MM.1S (cell line): Measurements from ENCODE around the gene MPZL2.

ENCODE experiments used
- EZH2 ChIP-seq: fragments of 300-600 bp; sonication (generic); optimal IDR thresholded peaks from 2 replicates; pipeline ENCODE3; 2017; ENCODE audit warnings: low read depth, mild to moderate bottlenecking, antibody characterized with exemption, low read length, mixed read lengths
- EZH2phosphoT487 ChIP-seq: fragments of 300-600 bp; sonication (generic); IDR thresholded peaks from 2 replicates; pipeline ENCODE4 v1.6.1; 2018; ENCODE audit warnings: antibody characterized with exemption, low read length
- TF ChIP-seq, protein P1 (sequence below): fragments of 300-600 bp; sonication (generic); IDR thresholded peaks from 2 replicates; pipeline ENCODE4 v1.5.1; 2016; ENCODE audit warnings: antibody characterized with exemption, low read length, mixed read lengths

DNA sequence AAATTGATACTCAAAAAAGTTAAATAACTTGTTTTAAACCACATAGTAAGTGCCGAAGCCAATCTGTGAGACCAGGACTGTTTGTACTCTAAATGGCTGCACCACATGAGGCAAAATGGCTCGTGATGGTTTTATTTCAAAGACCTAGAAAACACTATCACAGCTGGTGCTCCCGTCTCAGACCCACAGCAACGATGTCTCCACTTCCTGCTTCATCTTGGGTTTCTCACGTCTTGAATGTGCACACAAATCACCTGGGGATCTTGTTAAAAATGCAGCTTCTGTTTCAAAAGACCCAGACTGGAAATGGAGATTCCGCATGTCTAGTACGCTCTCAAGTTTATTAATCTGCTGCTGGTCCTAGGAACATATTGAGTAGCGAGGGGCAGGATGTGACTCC is 41.6 kb upstream of the MPZL2 start:
- TF ChIP-seq, protein P1, sequence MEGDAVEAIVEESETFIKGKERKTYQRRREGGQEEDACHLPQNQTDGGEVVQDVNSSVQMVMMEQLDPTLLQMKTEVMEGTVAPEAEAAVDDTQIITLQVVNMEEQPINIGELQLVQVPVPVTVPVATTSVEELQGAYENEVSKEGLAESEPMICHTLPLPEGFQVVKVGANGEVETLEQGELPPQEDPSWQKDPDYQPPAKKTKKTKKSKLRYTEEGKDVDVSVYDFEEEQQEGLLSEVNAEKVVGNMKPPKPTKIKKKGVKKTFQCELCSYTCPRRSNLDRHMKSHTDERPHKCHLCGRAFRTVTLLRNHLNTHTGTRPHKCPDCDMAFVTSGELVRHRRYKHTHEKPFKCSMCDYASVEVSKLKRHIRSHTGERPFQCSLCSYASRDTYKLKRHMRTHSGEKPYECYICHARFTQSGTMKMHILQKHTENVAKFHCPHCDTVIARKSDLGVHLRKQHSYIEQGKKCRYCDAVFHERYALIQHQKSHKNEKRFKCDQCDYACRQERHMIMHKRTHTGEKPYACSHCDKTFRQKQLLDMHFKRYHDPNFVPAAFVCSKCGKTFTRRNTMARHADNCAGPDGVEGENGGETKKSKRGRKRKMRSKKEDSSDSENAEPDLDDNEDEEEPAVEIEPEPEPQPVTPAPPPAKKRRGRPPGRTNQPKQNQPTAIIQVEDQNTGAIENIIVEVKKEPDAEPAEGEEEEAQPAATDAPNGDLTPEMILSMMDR: no peak
- TF ChIP-seq EZH2phosphoT487 (no peak), EZH2 (no peak)
